ENCODE results near the gene TUFM.
"Not testable (repeated sequence)": the region's sequence is repeated elsewhere in the genome, so short reads cannot be mapped to it uniquely, and the experiment has no call there.

The TUFM gene

DNA sequence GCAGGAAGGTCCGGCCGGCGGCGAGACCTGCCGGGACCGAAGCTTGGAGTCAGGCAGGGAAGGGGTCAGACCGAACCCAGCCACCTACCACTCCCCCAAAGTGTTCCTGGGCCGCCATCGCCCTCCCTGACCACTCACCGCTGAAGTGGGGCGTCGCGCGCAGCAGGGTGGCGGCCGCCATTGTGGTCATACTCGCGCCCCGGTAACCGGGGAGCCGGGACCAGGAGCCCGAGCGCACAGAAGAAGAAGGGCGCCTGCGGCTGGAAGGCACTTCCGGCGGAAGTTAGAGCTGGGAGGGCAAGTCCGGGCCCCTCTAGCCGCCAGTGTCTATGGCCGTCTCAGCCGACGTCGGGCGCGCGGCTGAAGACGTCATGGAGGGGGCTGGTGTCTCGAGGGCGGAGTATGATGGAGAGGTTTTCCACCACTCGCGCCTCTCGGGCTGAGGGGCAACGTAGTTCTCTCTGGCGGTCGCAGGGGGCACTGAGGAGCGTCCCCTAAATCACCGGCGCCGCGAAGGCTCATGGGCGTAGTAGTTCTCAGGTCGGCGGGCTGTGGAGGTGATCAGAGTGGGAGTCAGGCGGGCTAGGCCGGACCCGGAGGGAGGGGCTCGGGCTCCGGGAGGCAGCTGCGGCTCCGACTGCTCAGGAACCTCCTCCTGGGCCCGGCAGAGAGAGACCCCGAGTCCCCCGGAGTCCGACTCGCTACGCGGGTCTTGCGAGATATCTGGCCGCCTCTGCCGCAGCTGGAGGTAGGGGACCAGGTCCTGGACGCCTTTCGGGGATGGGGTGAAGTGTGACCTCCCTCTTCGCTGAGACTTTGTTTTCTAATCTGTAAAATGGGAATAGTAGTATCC, at the start of gene TUFM:
TSS of gene TUFM (minus strand) at position 269 of the 853 bp plus-strand sequence. CDS start at position 190, 79 bp downstream.
- peak; percentile 98 for DNase-seq (ENCODE audit: low read depth)

DNA sequence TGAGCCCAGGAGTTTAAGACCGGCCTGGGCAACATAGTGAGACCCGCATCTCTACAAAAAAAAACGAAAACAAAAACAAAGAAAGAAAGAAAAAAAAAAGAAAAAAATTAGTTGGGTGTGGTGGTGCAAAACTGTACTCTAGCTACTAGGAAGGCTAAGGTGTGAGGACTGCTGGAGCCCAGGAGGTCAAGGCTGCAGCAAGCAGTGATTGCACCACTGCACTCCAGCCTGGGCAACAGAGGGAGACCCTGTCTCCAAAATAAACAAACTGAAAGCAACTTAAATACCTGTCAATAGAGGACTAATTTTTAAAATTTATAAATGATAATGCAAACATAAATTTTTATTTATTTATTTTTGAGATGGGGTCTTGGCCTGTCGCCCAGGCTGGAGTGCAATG, 49.5 kb upstream of the TUFM start:
- DNase-seq (ENCODE audit: low read depth): no peak

DNA sequence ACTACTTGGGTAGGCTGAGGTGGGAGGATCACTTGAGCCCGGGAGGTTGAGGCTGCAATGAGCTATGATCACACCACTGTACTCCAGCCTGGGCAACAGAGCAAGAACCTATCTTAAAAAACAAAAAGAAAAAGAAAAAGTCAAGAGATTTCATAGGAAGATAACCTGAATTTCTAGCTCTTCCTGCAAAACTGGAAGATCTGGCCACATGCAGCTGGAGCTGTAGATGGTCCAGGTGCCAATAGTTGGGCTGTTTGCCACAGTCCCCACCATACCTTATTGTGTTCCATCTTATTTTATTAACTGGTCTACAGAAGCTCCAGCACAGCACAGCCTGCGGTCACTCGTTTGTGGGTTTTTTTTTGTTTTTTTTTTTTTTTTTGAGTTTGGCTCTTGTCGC, 47.1 kb upstream of the TUFM start:
- DNase-seq (ENCODE audit: low read depth): no peak

DNA sequence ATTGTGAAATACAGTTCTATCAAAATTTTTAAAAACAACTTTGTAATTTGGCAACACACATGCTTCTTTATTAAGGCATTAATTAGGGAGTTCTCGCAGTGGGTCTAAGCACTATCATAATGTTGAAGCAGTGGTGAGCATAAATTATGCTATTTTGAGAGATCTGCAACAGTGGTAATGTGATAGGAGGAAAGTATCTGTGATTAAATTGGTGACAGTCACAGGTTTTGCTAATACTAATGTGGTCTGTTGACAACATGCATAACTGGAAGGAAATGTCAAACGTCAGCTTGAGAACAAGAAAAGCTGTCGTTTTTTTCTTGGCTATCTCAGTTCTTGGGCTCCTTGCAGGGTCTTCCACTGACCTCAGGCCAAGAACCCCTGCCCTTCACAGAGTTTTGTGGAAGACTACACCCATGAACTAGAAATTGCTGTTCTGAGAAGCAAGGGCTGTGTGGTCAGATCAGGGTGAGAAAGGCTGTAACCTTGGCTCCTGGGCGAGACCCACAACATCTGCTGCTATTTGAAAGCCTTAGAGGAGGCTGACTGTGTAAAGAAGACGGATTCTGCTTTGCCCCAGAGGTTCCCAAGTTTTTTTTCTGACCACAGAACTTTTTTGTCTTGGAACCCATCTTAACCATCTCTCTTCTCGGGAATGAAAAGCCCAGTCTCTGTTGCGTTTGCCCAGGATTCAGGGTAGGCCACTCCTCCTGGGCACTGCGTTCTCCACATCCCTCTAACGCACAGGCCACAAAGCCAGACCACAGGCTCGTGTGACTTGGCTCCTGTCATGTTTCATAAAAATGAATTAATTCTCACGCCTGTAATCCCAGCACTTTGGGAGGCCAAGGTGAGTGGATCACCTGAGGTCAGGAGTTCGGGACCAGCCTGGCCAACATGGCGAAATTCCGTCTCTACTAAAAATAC, 46.1 kb upstream of the TUFM start:
- no peak for DNase-seq (ENCODE audit: low read depth)

- DNase-seq (ENCODE audit: low read depth): not testable (repeated sequence)
These were observed 44.2 kb upstream of the TUFM start for GRCh38 chr16:28890355-28890754.

DNA sequence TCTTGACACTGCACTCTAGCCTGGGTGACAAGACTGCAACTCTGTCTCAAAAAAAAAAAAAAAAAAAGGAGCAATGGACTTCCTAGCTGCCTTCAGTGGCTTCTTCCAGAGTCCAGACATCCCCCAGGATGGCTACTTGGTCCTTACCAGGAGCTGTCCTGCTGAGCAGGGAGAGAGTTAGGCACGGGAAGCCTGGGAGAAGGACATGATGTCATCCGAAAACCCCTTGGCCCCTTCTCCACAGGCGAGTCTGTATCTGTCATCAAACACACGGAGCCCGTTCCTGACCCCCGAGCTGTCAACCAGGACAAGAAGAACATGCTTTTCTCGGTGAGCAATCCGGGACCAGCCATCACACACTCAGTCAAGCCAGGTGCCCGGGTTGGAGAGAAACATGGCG, 40.8 kb upstream of the TUFM start:
- no peak for DNase-seq (ENCODE audit: low read depth)

DNA sequence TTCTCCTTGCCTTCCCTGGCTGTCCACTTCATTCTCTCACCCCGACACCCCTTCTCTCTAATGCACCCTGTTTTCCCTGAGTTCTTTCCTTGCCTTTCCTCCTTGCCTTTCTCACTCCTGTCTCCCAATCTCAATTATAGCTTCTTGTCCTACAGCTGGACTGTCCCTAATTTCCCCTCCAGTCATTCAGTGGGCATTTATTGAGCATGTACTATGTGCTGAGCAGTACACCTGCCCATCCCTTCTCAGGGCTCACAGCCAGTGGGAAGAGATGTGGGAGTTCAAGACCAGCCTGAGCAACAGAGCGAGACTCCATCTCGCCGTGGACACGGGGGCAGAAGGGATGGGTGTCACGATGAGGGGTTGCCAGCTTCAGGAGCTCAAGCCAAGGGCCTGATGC, 37.9 kb upstream of the TUFM start:
- DNase-seq (ENCODE audit: low read depth): no peak

- DNase-seq (ENCODE audit: low read depth): no peak
These were observed 37.3 kb upstream of the TUFM start for GRCh38 chr16:28883221-28883996.

DNA sequence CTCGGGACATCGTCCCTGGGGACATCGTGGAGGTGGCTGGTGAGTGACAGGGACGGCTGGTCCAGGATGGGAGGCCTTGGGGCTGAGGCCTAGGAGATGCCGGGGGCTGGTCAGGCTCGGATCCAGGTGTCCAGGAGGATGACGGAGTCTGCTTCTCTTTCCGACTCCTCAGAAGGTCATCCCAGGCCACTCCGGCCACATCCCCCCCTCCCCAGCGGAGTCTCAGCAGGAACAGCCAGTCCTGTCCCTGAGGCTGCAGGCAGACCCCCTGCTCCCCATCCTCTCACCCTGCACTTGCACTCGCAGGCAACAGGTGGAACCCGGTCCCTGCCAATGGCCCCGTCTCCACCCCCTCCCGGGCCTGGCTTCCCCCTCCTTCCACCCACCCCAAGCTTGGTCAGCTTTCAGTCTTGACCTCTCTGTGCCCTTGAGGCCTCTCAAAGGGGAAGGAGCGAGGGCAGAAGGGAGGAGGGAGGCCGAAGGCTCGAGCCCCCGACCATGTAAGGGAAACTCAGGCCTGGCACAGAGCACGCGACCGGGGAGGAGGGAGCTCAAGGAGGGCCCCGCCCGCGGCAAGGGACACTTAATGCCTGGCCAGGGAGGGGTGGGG, 36.5 kb upstream of the TUFM start:
- DNase-seq (ENCODE audit: low read depth): no peak

GRCh38 chr16:28881565-28881964, 35.4 kb upstream of the TUFM start:
- DNase-seq (ENCODE audit: low read depth): not testable (repeated sequence)

DNA sequence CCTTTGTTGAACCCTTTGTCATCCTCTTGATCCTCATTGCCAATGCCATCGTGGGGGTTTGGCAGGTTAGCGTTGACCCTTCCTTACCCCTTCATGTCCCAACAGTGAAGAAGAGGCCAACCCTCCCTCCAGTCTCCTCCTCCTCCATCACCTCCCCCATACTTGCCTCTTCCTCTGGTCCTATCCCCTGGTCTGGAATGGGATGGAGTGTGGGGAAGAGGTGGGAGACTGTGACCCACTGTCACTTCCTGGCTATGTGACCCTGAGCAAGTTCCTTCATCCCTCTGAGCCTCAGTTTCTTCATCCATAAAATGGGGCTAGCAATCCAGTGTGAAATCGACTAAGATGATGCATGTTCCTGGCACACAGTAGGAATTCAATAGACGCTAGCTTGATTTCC, 34.8 kb upstream of the TUFM start:
- no peak for DNase-seq (ENCODE audit: low read depth)

- no peak for DNase-seq (ENCODE audit: low read depth)
These were observed 34.4 kb upstream of the TUFM start for GRCh38 chr16:28880589-28880915.

DNA sequence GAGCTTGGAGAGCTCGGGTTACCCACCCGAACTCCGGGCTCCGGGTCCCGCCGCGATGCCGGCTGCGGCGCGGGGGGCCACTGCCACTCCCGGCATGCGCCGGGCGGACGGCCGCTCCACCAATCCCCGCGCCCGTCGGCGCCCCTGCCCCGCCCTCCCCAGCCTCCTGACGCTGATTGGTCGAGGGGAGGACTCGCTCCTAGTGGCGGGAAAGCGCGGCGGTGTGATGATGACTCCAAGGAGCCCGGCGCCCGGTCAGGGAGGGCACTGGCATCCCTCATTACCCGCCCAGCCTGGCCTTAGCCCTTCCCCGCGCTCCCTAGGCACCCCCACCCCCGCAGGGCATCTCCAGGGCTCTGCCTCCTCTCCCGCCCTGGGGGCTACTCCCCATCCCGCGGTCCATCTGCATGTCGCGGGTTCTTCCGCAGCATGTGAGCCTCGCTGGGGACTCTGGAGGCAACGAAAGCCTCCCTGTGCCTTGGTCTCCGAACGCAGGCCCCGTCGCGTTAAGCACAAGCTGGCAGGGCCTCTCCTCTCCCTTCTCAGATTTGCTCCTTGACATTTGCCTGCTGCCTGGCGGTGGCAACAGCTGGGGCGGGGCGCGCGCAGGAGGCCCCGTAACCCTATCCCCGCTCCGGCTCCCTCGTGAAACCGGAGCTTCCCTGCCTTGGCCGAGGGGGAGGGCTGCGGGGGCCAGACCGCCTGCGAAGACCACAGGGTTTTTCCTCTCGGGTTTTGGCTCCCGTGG, 33.9 kb upstream of the TUFM start:
- DNase-seq (ENCODE audit: low read depth): peak; percentile 80

- no peak for DNase-seq (ENCODE audit: low read depth)
These were observed 33.2 kb upstream of the TUFM start for GRCh38 chr16:28879261-28879840.

- DNase-seq (ENCODE audit: low read depth): no peak
These were observed 32.2 kb upstream of the TUFM start, which contains the start of gene ATP2A1 for GRCh38 chr16:28878083-28878926. TSS of gene ATP2A1 (plus strand) at chr16:28878488. CDS start at chr16:28878672, 184 bp downstream.

- no peak for DNase-seq (ENCODE audit: low read depth)
These were observed 31.5 kb upstream of the TUFM start for GRCh38 chr16:28877655-28878000.

- DNase-seq (ENCODE audit: low read depth): no peak
These were observed 31.0 kb upstream of the TUFM start for GRCh38 chr16:28876973-28877654.

DNA sequence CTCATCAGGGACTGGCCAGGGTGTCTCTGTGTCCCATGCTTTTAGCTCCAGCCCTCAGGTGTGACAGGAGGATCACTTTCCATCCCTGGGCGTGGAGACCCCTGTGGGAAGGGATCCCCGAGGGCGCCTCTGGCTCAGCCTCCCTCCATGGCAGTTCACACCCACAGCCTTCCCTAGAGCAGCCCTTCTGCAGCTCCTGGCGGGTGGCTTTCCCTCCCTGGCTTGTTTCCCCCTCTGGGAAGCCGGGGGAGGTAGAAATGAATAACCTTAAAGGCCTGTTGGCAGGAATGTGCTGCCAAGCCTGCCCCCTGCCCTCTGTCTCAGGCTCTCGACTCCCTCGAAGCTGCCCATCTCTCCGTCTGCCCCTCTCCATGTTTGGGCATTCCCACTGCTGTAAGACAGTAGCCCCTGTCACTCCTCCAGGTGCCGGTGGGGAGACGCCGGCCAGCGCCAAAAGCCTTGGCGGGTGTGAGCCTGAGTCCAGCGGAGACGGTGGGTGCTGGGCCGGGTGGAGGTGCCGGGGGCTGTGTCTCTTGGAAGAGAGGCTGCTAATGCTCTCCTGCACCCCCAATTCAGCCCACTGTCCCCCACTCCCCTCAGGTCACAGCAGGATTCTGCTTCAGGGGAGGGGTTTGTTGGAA, 30.0 kb upstream of the TUFM start:
- no peak for DNase-seq (ENCODE audit: low read depth)
